GM23338 (cell line): Measurements from ENCODE around the gene DECR2.

Experiments used
- CTCF ChIP-seq, 2 experiments: fragments of 200-600 bp in 1 of 2; sonication (generic) in 1 of 2; conservative IDR thresholded peaks; 2 replicates each; pipeline versions ENCODE4 v1.5.1 to v1.6.1; 2016 to 2017; ENCODE audit warnings: antibody characterized with exemption in 2 of 2, low read depth in 2 of 2, mild to moderate bottlenecking in 2 of 2, moderate library complexity in 1 of 2
- EZH2 ChIP-seq: fragments of 200-600 bp; sonication (generic); IDR thresholded peaks from one replicate; pipeline ENCODE4 v1.8.0; 2017; ENCODE audit warnings: antibody characterized with exemption, mild to moderate bottlenecking, low read depth; ENCODE audit not compliant: unreplicated experiment
- REST ChIP-seq: IDR thresholded peaks from one replicate; pipeline ENCODE4 v1.6.1; 2018; ENCODE audit warnings: antibody characterized with exemption; ENCODE audit not compliant: unreplicated experiment

GRCh38 chr16:377419-377951 lies 24.2 kb upstream of the DECR2 start:
- TF ChIP-seq REST, result no peak
- no peak for TF ChIP-seq EZH2
- no peak for TF ChIP-seq CTCF (conservative IDR thresholded peaks at IDR 0.05; ENCODE audit: low read depth in 2 of 2)
